ENCODE results near the gene AGFG2.

DNA sequence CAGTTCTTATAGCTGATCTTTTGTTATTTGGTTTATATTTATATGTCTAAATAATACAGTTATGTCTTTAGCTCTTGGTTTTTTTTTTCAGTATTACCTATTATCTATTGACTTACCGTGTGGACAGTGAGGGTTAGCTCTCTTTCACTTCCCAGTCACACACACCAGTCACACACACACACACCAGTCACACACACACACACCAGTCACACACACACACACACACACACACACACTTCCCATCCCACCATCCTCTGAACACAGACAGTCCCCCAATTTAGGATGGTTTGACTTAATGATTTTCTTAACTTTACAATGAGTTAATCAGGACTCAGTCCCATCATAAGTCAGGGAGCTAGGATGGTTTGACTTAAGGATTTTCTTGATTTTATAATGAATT is 18.9 kb upstream of the AGFG2 start:
- no peak for TF ChIP-seq CTCF (IDR thresholded peaks at IDR 0.05)
- TF ChIP-seq POLR2A (IDR thresholded peaks at IDR 0.05; ENCODE audit: low read length): no peak
- no peak for TF ChIP-seq KDM1A (IDR thresholded peaks at IDR 0.05; ENCODE audit: low read depth)
- TF ChIP-seq RAD21 (conservative IDR thresholded peaks at IDR 0.05 in 1 of 2, IDR thresholded peaks at IDR 0.05 in 1 of 2): no peak
